Measurements from ENCODE around the gene TAL1. TPM values are rescaled to one million over a fixed set of nuclear protein-coding genes. Genes with fewer than 3 reads are reported as not detected.

Gene TAL1
- total RNA-seq, 1 donor from 2014 or later, result 0.21 TPM

GRCh38 chr1:47257224-47257623 lies 25.2 kb upstream of the TAL1 start:
- peaks cover 11% of the 10 kb centered on the region for H3K36me3 Mint-ChIP-seq (ENCODE audit: low read depth)
- no peak overlapping the region for H3K4me3 Mint-ChIP-seq
- no peaks in the 10 kb centered on the region for H3K27me3 Mint-ChIP-seq (ENCODE audit: low read depth)
- H3K9me3 Mint-ChIP-seq, result no peaks in the 10 kb centered on the region
- no peak for TF ChIP-seq CTCF (conservative IDR thresholded peaks at IDR 0.05)
- DNase-seq (ENCODE audit: low read depth, low spot score), result no peak
- no peak overlapping the region for H3K27ac Mint-ChIP-seq (ENCODE audit: unreplicated experiment)
- no peaks in the 10 kb centered on the region for H3K4me1 Mint-ChIP-seq

- DNase-seq (ENCODE audit: low read depth, low spot score), result no peak
- Mint-ChIP-seq H3K36me3 (ENCODE audit: low read depth) (peaks cover 12% of the 10 kb centered on the region), H3K27ac (ENCODE audit: unreplicated experiment) (no peak overlapping the region), H3K4me1 (no peaks in the 10 kb centered on the region), H3K27me3 (ENCODE audit: low read depth) (no peaks in the 10 kb centered on the region), H3K4me3 (no peak overlapping the region), H3K9me3 (no peaks in the 10 kb centered on the region)
- TF ChIP-seq CTCF (conservative IDR thresholded peaks at IDR 0.05), result no peak
Measured at GRCh38 chr1:47252795-47253194, 20.8 kb upstream of the TAL1 start.

GRCh38 chr1:47252369-47252768 lies 20.3 kb upstream of the TAL1 start:
- DNase-seq (ENCODE audit: low read depth, low spot score), result no peak
- H3K4me1 Mint-ChIP-seq, result no peaks in the 10 kb centered on the region
- peaks cover 9% of the 10 kb centered on the region for H3K36me3 Mint-ChIP-seq (ENCODE audit: low read depth)

GRCh38 chr1:47249755-47250154 lies 17.7 kb upstream of the TAL1 start:
- no peak overlapping the region for H3K4me3 Mint-ChIP-seq

More at GRCh38 chr1:47252369-47252768, 20.3 kb upstream of the TAL1 start:
- H3K4me3 Mint-ChIP-seq, result no peak overlapping the region
- H3K27me3 Mint-ChIP-seq (ENCODE audit: low read depth), result no peaks in the 10 kb centered on the region
- no peak for TF ChIP-seq CTCF (conservative IDR thresholded peaks at IDR 0.05)
- no peaks in the 10 kb centered on the region for H3K9me3 Mint-ChIP-seq
- no peak overlapping the region for H3K27ac Mint-ChIP-seq (ENCODE audit: unreplicated experiment)

GRCh38 chr1:47244339-47244862 lies 12.4 kb upstream of the TAL1 start:
- DNase-seq (ENCODE audit: low read depth, low spot score), result no peak
- Mint-ChIP-seq H3K36me3 (ENCODE audit: low read depth) (no peaks in the 10 kb centered on the region), H3K4me1 (no peaks in the 10 kb centered on the region), H3K27ac (ENCODE audit: unreplicated experiment) (no peak overlapping the region), H3K27me3 (ENCODE audit: low read depth) (peaks cover 46% of the 10 kb centered on the region), H3K4me3 (no peak overlapping the region), H3K9me3 (no peaks in the 10 kb centered on the region)
- no peak for TF ChIP-seq CTCF (conservative IDR thresholded peaks at IDR 0.05)

More at GRCh38 chr1:47249755-47250154, 17.7 kb upstream of the TAL1 start:
- Mint-ChIP-seq H3K27me3 (ENCODE audit: low read depth) (peaks cover 11% of the 10 kb centered on the region), H3K4me1 (no peaks in the 10 kb centered on the region), H3K9me3 (no peaks in the 10 kb centered on the region), H3K36me3 (ENCODE audit: low read depth) (peaks cover 6% of the 10 kb centered on the region), H3K27ac (ENCODE audit: unreplicated experiment) (no peak overlapping the region)
- no peak for TF ChIP-seq CTCF (conservative IDR thresholded peaks at IDR 0.05)
- no peak for DNase-seq (ENCODE audit: low read depth, low spot score)

All from neural crest cell (in vitro differentiated cells).